NCI-H510A (cell line): ENCODE data around the gene TTF2.
"Not testable (repeated sequence)": the region's sequence is repeated elsewhere in the genome, so short reads cannot be mapped to it uniquely, and the experiment has no call there.

ENCODE experiments used
- DNase-seq: peaks from one replicate; lab custom pipeline; 2025; lab: John Stamatoyannopoulos, UW

TTF2 gene

DNA sequence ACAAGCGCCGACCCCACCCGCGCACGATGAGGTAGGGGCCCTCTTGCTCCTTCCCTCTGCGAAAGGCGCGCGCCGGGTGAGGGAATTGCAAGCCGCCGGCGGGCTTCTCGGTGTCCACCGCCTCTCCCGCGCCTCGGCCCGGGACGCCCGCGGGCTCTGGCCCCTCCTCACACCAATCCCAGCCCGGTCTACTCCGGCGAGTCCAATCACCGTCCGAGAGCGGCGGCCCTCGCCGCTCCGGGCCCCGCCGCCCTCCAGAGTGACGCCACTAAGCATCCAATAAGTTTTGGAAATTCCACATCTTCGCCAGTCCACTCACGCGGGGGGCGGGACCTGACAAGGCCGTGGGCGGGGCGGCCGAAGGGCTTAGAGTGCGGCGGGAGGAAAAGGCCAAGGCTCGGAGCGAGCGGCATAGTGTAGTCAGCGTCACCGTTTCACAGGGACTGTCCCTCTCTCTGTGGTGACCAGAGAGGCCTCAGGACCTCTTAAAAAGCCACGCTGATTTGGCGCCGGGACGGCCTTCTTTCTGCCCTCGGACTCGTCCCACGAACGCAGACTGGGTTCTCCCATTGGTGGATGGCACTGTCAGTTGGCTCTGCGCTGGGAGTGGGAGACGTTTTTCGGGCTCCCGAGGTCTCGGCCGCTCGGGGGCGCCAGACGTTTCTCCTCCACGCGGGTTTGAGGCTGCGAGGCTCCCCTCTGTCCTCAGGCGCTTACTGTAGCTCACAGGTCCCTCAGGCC lies 61.6 kb downstream of the TTF2 start, which contains the start of gene TRIM45:
TSS of gene TRIM45 (minus strand) at position 161 of the 741 bp plus-strand sequence. CDS start 548 bp downstream, outside the sequence.
- DNase-seq, result peak; percentile 89

DNA sequence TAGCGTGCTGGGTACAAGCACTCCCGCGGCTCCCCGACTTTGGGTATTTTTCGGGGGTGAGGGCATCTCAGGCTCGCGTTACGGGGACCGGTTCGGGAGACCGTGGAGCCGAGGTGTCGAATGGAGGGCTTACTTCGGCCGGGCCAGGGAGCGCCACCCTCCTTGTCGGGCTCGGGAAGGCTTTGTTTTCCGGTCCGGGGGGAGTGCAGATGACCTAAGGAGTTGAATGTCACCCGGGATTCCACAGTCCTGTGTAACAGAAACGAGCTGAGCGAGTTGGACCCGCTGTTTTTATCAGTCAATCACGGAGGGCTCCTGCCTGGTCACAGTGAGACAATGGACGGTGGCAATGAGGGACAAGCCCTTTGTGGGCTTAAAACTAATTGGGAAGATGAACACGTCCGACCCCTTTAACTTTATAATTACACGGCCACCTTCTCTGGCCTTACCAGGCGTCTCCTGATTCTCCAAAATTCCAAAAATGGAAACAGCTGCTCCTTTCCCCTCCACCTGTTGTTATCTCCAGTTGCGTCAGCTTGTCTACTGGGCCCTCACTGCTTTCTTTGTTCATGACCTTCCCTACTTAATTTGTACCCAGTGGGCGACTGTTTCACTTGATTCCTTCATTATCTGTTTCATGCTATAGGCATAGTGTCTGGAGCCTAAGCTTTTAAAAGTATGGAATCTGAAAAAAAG lies 62.4 kb downstream of the TTF2 start:
- DNase-seq, result no peak

DNA sequence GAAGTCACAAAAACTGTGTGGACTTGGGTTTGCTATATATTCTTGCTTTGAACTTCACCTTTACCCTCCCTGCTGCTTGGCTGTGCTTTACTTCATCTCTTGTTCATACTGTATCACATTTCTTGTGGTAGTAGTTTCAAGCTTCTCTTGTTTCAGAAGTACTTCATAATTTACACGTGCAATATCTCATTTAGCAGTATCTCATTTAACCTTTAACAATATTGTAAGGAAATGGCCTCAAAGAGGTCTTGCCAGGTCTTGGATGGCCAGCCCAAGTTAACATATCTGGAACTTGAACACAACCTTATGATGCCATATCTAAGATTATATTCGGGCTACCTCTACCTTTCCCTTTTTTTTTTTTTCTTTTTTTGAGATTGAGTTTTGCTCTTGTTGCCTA lies 63.1 kb downstream of the TTF2 start:
- no peak for DNase-seq

DNA sequence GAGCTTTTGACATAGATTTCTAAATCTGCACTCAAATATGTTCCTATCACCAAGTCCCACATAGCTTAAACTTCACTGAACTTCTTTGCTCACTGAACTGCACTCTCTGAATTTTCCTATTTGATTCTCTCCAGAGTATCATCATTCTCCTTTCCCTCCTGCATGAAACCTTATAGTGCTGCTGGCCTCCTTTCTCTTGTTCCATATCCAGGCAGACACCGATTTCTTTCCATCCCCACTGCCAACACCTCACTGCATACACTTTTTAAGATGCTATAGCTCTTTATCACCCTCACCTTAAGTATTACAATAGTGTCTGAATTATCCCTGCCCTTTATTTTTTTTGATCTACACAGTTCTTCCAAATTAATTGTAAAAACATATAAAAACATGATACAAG lies 64.5 kb downstream of the TTF2 start:
- no peak for DNase-seq

DNA sequence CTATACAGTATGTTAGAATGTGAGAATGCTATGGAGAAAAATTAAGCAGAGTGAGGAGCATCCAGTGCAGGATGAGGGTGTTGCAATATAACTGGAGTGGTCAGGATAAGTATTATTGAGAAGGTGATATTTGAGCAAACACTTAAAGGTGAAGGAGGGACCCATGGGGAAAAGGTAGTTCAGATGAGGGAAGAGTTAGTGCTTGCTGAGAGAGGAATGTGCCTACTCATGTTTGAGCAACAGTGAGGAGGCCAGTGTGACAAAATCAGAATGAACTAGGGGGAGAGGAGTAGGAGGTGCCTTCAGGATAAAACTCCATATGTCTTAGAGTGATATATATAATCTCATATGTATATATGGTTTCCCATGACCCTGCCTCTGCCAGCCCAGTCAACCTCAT lies 67.7 kb downstream of the TTF2 start:
- DNase-seq, result no peak

DNA sequence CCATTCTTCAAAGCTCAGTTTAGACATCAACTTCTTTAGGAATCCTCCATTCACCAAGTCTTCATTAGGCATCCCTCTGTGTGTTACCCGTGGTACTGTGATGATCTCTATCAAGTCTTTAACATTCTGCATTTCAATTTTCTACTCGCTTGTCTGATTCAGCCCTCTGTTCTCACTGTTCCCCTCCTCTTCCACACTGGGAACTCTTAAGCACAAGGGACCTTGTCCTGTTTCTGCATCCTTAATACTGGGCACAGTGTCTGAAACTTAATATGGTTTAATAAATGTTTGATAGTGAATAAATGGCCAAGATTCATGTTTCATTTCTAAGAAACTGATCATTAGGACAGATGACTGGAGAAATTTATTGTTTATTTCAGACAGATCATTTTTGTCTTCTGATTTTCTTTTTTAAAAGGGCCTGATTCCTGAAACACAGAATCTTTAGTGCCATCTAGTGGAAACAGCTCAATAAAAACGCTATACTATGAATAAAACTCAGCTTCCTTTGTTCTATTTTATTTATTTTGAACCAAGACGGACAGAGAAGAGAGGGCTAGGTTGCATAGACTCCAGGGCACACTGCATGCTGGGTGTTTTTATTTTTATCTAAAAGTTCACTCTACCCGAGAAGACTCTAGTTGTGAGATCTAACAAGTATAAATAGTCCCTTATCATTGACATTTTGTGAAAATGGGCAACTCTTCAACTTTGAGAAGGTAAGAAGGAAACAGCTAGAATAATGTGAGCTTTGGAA lies 68.4 kb downstream of the TTF2 start:
- DNase-seq, result no peak

DNA sequence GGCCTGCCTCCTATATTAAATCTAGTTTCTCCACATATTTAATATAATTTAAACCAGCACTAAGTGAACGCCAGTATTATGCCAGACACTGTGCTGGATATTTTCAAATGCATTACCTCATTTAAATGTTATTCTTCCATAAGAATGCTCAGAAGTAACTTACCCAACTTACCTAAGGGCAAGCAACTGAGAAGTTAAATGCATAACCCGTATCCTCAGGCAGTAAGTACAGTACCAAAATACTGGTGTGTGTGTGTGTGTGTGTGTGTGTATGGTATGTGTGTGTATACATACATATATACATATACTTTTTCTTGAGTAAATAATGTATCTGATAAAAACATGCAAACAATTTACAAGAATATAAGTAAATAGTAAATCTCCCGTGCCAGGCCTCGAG lies 70.4 kb downstream of the TTF2 start:
- DNase-seq, result no peak

DNA sequence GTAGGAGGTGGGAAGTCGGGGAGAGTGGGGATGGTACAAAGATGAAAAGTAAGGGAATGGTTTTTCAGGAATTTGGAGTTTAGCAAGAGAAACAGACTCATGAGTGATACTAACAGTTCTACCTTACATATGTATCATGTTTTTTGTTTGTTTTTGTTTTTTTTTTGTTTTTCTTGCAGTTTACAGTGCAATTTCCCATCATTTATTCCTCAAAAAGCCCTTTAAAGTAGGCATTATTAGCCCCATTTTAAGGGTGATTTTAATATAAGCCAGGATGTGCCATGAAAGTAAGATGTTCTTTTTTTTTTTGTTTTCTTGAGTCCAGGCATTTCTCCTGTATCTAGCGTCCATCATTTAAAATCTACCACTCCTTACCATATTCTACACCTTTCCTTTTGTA lies 75.2 kb downstream of the TTF2 start:
- DNase-seq, result no peak

DNA sequence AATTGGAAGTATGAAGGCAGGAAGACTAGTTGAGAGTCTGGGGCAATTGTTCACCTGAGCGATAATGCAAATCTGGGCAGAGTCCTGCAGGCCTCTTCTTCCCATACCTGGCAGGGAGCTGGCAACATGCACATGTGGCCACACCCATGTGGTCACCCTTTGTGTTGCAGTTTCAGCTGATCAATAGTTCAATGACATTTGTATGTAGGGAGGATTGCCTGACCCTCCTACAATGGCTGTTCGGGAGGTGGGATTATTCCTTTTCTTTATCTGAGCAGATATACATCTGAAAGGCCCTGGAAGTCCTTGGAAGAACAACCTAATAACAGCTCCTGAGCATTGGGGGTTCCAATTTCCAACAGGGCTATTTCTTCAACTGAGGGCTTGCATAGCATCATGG lies 76.6 kb downstream of the TTF2 start:
- DNase-seq, result no peak

DNA sequence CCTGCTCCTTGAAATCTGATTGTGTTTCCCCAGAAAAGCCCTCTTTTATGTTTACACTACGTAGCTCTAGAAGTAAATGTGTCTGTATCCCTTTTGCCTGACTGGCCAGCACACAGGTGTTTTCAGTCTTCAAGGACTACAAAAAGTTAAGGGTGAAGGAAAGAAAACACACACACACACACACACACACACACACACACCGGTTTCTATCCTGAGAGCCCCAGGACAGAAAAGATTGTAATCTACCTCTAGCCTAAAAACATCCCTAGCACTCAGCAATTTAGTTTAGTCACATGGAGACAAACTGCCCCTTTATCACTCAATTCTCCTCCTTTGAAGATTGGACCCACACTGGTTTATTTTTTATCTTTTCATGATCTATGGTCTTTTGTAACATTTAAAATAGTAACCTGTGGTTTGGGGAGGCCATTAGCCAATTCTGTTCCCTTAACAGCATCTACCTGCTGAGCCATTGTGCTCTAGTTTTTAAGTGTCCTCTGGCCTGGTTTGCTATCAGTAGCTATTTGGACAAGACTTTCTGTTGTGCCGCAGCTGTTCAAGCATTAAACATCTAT lies 77.2 kb downstream of the TTF2 start:
- no peak for DNase-seq

DNA sequence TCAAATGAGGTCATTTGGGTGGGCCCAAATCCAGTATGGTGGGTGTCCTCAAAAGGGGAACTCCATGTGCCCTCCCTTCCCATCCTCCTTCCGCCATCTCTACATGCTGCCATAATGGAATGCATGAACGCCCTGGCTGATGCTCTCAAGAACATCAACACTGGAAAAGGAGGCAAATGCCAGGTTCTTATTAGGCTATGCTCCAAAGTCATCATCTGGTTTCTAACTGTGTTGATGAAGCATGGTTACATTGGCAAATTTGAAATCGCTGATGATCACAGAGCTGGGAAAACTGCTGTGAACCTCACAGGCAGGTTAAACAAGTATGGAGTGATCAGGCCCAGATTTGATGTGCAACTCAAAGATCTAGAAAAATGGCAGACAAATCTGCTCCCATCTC lies 78.0 kb downstream of the TTF2 start:
- DNase-seq, result no peak

DNA sequence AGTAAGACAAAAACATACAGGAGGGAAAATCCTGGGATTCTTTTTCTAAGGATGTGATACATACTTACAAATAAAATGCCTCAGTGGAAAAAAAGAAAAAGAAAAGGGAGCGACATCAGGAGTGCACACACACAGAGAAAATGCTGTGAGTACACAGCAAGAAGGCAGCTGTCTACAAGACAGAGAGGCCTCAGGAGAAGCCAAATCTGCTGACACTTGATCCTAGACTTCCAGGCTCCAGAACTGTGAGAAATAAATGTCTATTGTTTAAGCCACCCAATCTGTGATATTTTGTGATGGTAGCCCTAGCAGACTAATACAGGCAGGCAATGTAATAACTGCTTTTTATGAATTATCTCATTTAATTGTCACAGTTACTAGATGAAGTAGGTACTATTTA lies 78.4 kb downstream of the TTF2 start:
- no peak for DNase-seq

DNA sequence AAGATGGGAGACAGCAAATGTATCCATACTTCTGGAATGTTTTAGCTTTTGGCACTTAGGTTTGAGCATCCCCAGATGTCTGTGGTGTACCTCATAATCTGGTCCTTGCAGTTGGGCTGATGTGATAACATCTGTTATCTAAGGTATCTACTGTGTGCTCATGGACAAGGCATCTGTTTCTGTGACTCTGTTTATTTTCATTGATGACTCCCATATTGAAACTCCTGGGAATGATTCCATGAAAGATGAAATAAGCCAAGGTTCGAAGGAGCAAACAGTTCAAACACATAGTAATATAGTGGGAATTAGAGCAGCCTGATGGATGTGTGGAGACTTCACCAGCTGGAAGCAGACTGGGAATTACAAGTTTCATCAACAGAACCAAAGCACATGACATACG lies 82.1 kb downstream of the TTF2 start:
- DNase-seq, result no peak

DNA sequence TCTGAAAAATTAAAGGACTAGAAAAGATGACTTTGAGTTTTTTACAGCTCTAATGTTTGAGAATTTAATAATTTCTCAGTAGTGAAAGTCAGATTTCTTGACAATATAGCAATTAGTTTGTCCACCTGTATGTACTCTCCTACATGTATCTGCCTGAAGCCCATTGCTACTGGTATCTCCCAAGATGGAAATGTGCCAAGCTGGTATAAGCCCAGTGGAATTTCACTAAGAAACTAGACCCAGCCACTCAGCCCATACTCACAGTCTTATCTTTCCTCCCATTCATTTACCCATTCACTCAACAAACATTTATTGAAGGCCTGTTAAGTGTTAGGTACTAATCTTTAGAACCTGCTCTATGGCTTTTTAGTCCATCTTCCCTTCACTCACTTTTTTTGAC lies 83.0 kb downstream of the TTF2 start:
- DNase-seq, result no peak

DNA sequence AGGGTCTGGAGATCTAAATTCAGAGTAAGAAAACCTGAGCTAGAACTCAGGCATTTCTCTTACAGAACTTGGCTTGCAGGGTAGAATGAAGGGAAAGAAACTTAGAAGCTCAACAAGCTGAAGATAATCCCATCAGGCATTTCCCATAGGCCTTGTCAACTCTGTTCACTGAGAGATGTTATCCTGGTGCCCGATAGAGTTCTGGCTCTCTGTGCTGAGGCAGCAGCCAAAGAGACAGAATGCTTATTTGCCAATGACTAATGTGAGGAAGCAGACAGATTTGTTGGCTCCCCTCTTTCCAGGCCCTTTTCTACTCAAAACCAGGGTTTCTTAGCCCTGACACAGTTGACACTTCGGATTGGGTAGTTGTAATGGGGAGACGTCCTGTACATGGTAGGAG lies 83.7 kb downstream of the TTF2 start:
- DNase-seq, result no peak

DNA sequence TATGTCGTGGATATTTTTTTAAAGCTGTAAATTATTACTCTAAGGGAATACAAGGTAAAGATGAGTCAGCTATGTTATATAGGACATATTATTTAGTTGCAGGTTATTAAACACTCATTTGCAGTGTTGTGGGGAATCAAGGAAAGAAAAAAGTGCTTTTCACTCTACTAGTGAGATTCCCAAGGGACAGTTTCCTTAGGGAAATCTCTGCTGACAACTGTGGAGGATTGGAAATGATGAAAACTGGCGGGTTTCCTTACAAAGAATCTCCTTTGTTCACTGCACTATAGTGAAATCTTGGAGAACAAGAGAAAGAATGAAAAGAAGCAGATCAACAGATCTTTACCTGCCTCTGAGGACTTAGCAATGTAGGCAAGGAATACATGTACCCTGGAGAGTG lies 85.9 kb downstream of the TTF2 start:
- DNase-seq, result no peak

DNA sequence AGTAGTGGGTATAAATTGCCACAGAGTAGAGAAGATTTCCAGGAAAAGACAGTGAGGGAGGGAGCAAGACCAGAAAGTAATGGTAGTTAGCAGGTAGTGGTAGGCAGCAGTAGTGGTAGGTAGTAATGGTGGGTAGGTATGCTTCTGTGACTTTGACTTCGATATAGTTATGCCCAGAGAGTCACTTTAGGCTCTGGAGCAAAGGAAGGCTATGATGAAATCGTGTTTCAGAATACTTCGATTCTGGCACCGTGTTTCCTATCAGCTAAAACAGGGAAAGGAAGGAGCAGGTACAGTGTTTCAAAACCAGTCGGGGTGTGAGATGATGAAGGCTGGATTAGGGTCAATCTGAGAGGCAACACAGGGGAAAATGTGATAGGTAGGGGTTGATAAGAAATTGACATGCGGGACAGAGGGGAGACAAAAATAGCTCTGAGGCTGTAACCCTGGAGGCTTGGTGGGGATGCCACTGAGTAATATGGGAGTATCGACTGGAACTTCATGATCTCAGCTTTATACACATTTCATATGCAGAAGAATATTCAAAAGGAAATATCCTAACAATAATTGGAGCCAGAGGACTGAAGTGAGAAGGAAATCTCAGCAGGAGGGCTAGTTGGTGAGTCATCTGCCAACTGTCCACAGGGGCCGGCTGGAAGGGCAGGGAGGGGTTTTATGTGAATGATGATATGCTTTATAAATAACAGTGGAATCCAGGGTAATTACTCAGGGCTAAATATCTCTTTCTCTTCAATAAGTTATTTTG lies 86.6 kb downstream of the TTF2 start:
- no peak for DNase-seq

DNA sequence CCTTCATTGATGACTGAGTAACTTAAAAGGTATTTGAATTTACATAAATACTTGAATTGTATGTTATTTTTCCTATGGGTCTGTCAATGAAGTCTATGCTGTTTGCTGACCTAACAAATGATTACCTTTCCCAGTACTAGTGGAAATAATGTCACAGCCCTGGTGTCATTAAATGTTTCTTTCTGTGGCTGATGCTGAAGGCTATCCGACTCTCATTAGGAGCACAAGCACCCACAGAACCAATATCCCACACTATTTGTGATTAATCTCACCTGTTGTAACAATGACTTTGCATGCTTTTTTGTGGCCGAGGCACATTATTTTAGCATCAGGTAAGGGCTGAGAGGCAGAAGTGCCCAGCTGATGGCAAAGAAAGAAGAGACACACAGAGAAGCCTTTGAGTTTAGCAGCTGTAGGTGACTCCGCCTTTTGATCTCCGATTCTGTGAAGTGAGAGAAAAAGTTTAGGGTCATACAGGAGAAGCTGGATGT lies 87.3 kb downstream of the TTF2 start:
- DNase-seq, result no peak

DNA sequence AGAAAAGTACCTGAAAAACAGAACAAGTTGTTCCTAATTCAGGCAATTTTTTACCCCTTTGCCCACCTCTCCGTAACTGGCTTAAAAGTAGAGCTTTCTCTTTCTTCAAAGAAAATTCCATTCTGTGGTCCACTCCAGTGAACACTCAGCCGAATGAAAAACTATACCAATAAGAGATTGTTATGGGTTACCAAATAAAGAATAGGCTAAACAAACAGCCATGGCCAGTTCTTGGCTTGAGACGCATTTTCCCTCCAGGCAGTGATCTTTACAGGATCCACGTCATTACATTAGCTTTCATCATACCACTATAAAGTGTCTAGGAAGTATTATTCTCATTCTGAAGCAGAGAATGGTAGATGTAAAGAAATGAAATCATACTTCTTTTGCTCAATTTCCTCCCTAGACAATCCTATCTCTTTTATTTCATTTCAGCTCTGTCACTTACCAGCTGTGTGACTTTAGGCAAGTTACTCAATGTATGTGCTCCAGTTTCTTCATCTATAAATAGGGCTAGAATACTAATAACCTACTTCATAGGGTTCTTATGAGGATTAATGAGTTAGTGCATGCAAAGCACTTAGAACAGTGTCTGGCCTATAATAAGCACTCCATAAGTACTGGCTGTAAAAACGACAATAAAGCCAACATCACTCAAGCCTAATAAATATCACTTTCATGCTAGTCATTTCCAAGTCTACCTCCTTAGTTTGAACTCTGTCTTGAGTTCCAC lies 87.9 kb downstream of the TTF2 start:
- no peak for DNase-seq

DNA sequence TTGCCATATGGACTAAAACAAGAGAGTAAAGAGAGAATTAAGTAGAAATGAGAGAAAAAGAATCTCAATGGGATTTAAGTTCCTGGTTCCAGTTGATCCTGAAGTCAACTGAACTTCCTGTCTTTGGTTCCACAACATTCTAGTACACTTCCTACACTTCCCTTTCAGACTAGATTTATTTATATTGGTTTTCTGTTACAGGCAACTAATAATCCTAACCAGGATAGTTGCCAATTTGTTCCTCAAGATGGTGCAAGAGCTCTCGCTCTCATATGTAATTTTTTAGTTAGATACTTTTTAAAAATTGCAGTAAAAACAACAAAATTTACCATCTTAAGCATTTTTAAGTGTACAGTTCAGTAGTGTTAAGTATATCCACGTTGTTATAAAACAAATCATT lies 90.2 kb downstream of the TTF2 start:
- DNase-seq, result no peak

DNA sequence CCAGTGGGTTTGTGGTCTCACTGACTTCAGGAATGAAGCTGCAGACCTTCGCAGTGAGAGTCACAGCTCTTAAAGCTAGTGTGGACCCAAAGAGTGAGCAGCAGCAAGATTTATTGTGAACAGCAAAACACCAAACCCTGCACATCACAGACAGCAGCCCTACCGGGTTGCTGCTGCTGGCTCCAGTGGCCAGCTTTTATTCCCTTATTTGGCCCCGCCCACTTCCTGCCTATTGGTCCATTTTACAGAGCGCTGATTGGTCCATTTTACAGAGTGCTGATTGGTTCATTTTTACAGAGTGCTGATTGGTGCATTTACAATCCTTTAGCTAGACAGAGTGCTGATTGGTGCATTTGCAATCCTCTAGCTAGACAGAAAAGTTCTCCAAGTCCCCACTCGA lies 91.2 kb downstream of the TTF2 start:
- not testable (repeated sequence) for DNase-seq
